GM12874 (cell line): ENCODE data around the gene ARPC4.

ENCODE experiments used
- TF ChIP-seq, protein P1 (sequence below): IDR thresholded peaks from 2 replicates; pipeline ENCODE4 v1.5.1; 2011; ENCODE audit warnings: low read depth, mild to moderate bottlenecking, control low read depth, low read length, moderate library complexity; ENCODE audit not compliant: insufficient read depth

ARPC4 gene

DNA sequence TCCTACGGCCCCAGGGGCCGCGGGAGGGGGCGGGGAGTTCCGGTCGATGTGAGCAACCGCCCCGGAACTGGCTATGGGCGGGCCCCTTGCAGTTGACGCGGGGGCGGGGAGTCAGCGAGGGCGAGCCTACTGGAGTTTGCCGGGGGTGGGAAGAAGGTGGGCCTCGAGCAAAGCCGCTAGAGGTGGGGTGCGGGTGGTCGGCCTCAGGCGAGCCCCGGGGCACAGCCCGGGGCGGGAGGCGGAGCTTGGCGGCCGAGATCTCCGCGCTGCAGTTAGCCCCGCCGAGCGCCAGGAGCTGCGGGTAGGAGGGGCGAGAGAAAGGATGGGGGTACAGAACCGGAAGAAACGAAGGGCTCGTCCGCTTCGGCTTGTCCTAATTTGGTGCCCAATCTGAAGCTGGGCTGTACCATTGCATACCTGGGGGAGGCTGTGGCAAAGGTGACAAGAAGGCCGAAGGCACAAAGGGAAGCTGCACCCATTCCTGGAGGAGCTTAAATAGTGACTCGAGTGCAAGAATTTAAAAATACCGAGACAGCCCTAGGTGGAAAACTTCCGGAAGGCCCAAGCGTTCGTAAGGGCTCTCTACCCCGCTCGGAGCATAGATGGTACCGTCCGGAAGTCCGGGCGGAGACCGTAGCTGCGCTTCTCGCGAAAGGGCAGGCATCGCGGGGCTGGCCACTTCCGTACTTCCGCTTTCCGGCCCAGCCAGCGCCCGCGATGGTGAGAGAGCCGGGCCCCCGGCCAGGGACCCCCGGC, at the start of gene ARPC4, which contains the start of gene TADA3:
Gene ARPC4 (plus strand): TSS at position 678 of the 756 bp plus-strand sequence. CDS start 40 bp downstream, at position 718.
Gene TADA3 (minus strand): TSS at position 69 of the 756 bp plus-strand sequence. CDS start 1,007 bp downstream, outside the sequence.
- TF ChIP-seq, protein P1, sequence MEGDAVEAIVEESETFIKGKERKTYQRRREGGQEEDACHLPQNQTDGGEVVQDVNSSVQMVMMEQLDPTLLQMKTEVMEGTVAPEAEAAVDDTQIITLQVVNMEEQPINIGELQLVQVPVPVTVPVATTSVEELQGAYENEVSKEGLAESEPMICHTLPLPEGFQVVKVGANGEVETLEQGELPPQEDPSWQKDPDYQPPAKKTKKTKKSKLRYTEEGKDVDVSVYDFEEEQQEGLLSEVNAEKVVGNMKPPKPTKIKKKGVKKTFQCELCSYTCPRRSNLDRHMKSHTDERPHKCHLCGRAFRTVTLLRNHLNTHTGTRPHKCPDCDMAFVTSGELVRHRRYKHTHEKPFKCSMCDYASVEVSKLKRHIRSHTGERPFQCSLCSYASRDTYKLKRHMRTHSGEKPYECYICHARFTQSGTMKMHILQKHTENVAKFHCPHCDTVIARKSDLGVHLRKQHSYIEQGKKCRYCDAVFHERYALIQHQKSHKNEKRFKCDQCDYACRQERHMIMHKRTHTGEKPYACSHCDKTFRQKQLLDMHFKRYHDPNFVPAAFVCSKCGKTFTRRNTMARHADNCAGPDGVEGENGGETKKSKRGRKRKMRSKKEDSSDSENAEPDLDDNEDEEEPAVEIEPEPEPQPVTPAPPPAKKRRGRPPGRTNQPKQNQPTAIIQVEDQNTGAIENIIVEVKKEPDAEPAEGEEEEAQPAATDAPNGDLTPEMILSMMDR: no peak

GRCh38 chr3:9743548-9743947, 49.3 kb upstream of the ARPC4 start:
- TF ChIP-seq, protein P1: no peak

DNA sequence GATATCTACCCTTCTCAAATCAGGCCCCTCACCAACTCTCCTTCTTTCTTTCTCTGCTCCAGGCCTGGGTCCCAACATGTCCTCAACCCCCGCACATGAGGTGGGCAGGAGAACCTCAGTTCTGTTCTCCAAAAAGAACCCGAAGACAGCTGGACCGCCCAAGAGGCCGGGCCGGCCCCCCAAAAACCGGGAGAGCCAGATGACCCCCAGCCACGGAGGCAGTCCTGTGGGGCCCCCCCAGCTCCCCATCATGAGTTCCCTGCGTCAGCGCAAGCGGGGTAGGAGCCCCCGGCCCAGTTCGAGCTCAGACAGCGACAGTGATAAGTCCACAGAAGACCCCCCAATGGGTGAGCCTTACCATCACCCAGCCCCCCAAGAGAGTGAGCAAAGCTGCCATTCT, 48.7 kb upstream of the ARPC4 start:
- TF ChIP-seq, protein P1: no peak

DNA sequence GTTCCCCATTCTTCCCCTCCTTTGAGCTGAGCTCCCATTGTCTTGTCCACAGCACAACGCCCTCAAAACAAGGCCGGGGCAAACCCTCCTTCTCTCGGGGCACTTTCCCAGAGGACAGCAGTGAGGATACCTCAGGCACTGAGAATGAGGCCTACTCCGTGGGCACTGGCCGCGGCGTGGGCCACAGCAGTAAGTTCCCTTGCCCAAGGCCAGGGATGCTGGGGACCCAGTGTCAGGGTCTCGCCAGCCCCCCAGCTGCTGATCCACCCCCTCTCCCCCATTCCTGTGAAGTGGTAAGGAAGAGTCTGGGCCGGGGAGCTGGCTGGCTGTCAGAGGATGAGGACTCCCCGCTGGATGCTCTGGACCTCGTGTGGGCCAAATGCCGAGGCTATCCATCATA, 47.4 kb upstream of the ARPC4 start:
- TF ChIP-seq, protein P1: no peak

GRCh38 chr3:9746330-9746729, 46.6 kb upstream of the ARPC4 start:
- TF ChIP-seq, protein P1: no peak

- TF ChIP-seq, protein P1: no peak
Observed at GRCh38 chr3:9747267-9747666, 45.6 kb upstream of the ARPC4 start.

GRCh38 chr3:9748031-9748430, 44.9 kb upstream of the ARPC4 start:
- TF ChIP-seq, protein P1: no peak
